HG02759 (cell line): ENCODE data around the gene ACSF3.

Experiments used
- ATAC-seq: cut with Tn5 transposase; IDR thresholded peaks from one replicate; pipeline ENCODE4 v1.9.1; 2021; ENCODE audit warnings: mild to moderate bottlenecking, moderate library complexity; ENCODE audit not compliant: unreplicated experiment

Gene ACSF3

DNA sequence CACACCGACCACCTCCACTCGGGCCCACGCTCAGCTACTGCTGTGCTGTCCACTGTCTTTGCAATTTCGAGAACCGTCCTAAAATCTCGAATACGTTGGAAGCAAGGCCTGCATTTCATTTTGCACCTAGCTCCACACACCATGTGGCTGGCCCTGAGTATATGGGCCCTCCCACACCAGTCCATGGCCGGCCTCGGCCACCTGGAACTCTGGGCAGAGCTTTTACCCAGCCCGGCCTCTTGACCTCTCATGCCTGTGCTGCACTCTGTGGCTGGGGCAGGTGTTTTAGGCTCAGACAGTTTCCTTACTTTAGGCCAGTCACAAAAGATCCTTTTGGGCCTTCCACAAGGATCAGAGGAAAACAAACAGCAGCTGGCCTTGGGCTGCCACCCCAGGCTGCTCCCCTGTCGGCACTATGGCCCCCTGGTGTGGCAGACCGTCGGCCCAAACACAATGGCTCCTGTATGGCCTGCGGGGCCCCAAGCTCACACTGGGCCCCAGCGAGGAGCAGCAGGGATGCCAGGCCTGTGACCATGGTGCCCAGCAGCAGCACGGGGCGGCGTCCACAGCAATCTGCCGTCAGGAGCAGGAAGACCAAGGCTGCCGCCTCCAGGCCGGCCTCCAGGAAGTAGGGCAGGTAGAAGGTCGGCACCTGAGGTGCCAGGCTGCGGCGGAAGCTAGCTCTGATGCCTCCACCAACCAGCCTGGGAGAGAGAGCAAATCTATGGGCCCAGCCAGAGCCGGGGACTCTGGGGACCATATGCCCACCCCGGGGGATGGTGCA is 104.2 kb downstream of the ACSF3 start:
- no peak for ATAC-seq

DNA sequence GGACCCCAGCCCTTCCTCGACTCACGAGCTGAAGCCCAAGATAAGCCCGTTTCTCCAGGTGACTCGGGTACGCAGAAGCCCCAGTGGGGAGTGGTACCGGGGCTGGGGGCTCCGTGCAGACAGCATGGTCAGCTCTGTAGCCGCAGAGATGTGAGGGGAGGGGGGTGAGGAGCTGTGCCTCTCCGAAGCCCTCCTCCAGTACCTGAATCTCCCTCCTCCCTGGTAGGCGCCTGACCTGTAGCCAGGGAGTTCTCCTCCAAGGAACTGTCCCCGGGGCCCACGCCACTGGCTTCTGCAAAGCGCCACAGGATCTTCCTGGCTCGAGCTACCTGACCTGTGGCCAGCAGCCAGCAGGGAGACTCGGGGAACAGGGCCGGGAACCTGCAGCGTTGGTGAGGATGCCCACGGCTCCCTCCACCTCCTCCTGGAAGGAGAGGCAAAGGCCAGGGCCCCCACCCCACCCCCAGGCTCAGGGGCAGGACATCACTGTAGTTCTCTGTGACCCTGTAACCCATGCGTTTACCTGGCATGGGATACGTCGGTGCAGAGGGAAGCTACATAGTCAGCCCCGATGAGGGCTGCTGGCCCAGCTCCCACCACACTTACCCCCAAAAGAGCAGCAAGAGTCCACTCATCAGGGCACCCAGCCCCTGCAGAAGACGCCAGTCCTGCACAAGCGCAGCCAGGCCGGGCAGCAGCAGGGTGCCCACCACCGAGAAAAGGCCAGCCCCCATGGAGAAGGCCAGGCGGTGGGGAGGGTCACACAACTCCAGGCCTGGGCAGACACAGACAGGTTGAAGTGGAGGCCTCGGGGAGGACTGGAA is 105.0 kb downstream of the ACSF3 start:
- ATAC-seq: no peak

DNA sequence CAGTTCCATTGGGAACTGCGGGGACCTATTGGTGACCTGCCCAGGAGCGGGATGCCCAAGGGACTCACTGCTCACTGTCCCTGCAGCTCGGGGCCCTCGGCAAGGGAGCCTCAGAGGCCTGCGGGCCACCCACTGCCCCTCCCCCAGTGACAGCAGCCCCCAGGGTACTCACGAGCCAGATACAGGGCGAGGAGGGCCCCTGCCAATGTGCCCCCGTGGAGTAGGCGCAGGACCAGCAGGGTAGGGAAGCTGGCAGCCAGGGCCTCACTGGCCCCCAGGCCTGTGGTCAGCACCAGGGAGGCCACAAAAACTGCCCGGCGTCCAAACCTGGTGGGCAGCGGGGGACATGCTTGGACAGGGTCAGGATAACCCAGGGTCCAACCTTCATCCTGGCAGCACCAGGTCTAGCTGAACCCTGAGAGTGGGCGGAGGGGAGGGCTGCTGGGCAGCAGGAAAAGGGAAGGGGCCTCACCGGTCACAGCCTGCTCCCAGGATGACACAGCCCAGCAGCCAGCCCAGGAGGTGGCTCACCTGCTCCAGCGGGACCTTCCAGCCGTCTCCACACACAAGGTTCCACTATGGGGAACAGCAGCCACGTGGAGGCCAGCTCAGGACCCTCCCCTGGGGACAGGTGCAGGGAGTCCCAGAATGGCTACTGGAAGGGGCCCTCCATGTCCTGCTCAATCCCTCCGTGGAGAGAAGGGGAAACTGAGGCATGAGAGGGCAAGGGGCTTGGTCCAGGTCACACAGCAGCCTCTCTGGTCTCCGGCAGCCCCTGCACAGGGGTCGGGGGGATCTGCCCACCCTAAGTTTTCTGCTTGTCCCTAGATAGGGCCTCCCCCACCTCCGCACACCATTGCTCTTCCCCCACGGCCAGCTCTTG is 105.8 kb downstream of the ACSF3 start:
- ATAC-seq: no peak

GRCh38 chr16:89200124-89200849 is 106.6 kb downstream of the ACSF3 start, which contains the start of gene SLC22A31:
SLC22A31 (minus strand) TSS chr16:89200537; CDS start chr16:89200501, 36 bp downstream.
- ATAC-seq: no peak

DNA sequence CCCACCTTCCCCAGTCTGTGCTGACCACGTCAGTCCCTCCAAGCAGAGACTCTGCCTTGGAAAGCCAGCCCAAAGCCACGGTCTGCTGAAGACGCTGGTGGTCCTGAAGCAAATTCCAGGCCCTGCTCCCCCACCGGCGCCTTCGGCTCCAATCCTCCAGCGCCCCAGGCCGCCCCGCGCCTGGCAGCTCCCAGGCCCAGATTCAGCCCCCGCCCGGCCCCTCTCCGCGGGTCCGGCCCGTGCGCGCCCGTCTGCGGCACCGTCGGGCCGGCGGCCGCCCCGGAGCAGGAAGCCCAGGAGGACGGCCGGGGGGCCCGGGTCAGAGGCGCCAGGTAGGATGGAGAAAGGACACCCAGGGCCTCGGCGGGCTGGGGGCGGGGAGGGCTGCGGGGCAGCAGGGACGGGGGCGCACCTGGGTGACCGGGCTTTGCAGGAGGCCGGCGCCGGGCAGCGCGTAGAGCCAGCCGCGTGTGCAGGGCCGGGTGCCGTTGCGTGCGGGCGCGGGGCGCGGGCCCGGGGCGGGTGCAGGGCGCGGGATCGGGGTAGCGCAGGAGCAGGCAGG is 107.3 kb downstream of the ACSF3 start:
- ATAC-seq: no peak

- peak; percentile 54 for ATAC-seq
These were observed 108.1 kb downstream of the ACSF3 start for GRCh38 chr16:89201439-89202377.

GRCh38 chr16:89202422-89203215 is 109.0 kb downstream of the ACSF3 start:
- no peak for ATAC-seq
